HL-60 (cell line): Measurements from ENCODE around the gene PIK3R5.

Experiments used
- DNase-seq, 2 experiments: peaks; one replicate each; pipeline ENCODE4 v3.0.0-alpha.2; 2010 to 2020; ENCODE audit warnings: low read depth in 1 of 2, low spot score in 1 of 2
- H3K27ac ChIP-seq: fragments of 250-450 bp; sonication (Bioruptor Pico); replicated peaks from 2 replicates; pipeline ENCODE4 v1.5.1; 2020; ENCODE audit warnings: mild to moderate bottlenecking, moderate library complexity
- H3K27me3 ChIP-seq: fragments of 250-450 bp; sonication (Bioruptor Pico); 2 replicates; pipeline ENCODE4 v1.5.1; 2021; ENCODE audit warnings: mild to moderate bottlenecking, moderate library complexity; ENCODE audit not compliant: insufficient read depth, poor library complexity, severe bottlenecking
- H3K4me3 ChIP-seq: replicated peaks from 2 replicates; pipeline ENCODE4 v1.5.1; 2011; ENCODE audit warnings: mild to moderate bottlenecking, control low read depth, low read length; ENCODE audit not compliant: insufficient read depth
- CTCF ChIP-seq: IDR thresholded peaks from one replicate; pipeline ENCODE4 v1.5.1; 2011; ENCODE audit warnings: low read length, control low read depth, inconsistent platforms; ENCODE audit not compliant: insufficient read depth
- GABPA ChIP-seq: IDR thresholded peaks from 2 replicates; pipeline ENCODE4 v1.6.1; 2012; ENCODE audit warnings: low read depth
- POLR2AphosphoS5 ChIP-seq: IDR thresholded peaks from 2 replicates; pipeline ENCODE4 v1.6.1; 2012; ENCODE audit warnings: low read depth
- REST ChIP-seq: IDR thresholded peaks from 2 replicates; pipeline ENCODE4 v1.6.1; 2012; ENCODE audit warnings: low read depth; ENCODE audit not compliant: insufficient replicate concordance
- SPI1 ChIP-seq: IDR thresholded peaks from 2 replicates; pipeline ENCODE4 v1.6.1; 2012; ENCODE audit warnings: low read depth, mild to moderate bottlenecking, borderline replicate concordance
- long read RNA-seq: library from polyadenylated mRNA; unstranded; transcript quantifications from one replicate; pipeline ENCODE4 v2.0.0, GENCODE V29; 2020

Gene PIK3R5
- long read RNA-seq, full-length matches to known transcripts = 7 of 18 reads
- long read RNA-seq, partial matches to known transcripts = 5 of 18 reads
- long read RNA-seq, other reads (novel, unspliced or antisense) = 6 of 18 reads

DNA sequence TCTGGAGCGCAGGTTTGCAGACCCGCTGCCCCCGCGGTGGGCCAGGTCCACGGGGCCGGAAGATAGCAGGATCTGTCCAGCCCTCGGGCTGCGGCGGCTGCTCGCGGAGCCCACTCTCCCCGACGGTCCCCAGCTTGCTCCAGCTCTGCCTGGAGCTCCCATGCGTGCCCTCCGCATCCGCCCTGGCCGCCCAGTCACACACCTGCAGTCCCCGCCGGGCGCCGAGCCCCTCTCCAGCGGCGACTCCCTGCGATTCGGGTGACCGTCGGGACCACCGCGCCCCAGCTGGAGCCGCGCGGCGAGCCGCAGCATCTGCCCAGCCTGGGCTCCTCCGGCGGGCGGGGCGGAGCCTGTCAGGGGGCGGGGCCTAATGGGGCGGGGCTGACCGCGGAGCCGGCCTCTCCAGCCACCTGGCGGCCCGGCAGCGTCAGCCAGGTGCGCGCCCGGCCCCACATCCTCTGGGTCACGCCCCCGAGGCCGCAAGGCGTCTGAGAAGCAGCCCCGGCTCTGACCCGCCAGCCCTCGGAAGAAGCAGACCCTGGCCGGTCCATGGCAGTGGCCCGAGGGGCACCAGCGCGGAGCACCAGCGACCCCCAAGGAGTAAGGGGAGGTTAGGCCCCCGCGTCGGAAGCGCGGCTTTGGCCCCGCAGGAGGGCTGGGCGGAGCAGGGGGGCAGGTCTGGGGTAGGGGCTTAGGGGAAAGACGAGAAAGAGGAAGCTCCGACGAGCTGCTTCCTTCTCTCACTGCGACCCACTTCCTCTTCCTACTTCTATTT is at the start of gene PIK3R5:
Gene PIK3R5, minus strand, starts transcription at position 314 of the 775 bp plus-strand sequence. CDS start 54,213 bp downstream, outside the sequence.
- TF ChIP-seq GABPA (no peak), SPI1 (peak; percentile 77), POLR2AphosphoS5 (no peak), REST (peak; percentile 55), CTCF (no peak)
- no peaks in the 10 kb centered on the region for H3K27me3 ChIP-seq
- H3K27ac ChIP-seq = peak within 1 kb of the TSS; percentile 96
- DNase-seq = peak; percentile 69 to 77
- peak within 1 kb of the TSS; percentile 79 for H3K4me3 ChIP-seq

GRCh38 chr17:9011001-9011400 is 45.5 kb upstream of the PIK3R5 start:
- DNase-seq = no peak
- no peak overlapping the region for H3K4me3 ChIP-seq
- no peaks in the 10 kb centered on the region for H3K27me3 ChIP-seq
- no peak overlapping the region for H3K27ac ChIP-seq
- TF ChIP-seq SPI1 (no peak), REST (no peak), GABPA (no peak), CTCF (no peak), POLR2AphosphoS5 (no peak)

DNA sequence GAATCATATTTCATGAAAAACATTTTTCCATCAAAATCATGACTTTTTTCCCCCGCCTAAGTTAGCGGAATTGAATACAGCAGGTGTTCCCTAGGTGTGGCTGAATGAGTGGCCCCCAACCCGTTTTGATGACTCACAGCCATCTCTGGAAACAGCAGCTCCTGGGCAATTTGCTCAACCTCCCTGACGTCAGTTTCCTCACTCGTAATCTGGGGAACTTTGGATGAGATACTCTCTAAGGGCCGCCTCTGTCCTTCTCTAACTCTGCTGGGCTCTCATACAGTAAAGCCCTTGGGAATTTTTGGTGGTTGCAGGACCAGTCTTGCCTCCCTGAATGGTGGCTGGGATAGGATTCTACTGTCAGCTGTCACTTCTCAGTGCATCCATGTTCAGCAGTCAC is 44.2 kb upstream of the PIK3R5 start:
- Histone ChIP-seq H3K27me3 (no peaks in the 10 kb centered on the region), H3K4me3 (no peak overlapping the region), H3K27ac (no peak overlapping the region)
- DNase-seq = no peak
- no peak for TF ChIP-seq SPI1
- no peak for TF ChIP-seq REST
- no peak for TF ChIP-seq GABPA
- TF ChIP-seq POLR2AphosphoS5 = no peak
- no peak for TF ChIP-seq CTCF
